Small intestine (tissue), 7 donors: ENCODE results near the gene PAPOLB. TPM values are rescaled to one million over a fixed set of nuclear protein-coding genes. Genes with fewer than 3 reads are reported as not detected.

ENCODE experiments used
- DNase-seq, 2 donors: peaks; one replicate each; pipeline versions ENCODE4 v3.0.0 to v3.0.0-alpha.2; 2013
- FAIRE-seq: peaks from 2 replicates; lab custom pipeline; 2012; peaks lifted over from hg19 to GRCh38; lab: Jason Lieb, UNC
- H3K27ac ChIP-seq, 3 donors: one replicate each; pipeline ENCODE4 v1.5.1; 2013; ENCODE audit warnings: low read length in 2 of 3, mild to moderate bottlenecking in 2 of 3, control low read depth in 1 of 3, inconsistent platforms in 1 of 3, low read depth in 1 of 3, moderate library complexity in 1 of 3
- H3K27me3 ChIP-seq, 3 donors: one replicate each; pipeline ENCODE4 v1.6.1; 2013; ENCODE audit warnings: low read length in 3 of 3, inconsistent platforms in 1 of 3; ENCODE audit not compliant: control insufficient read depth in 3 of 3, insufficient read depth in 3 of 3
- H3K36me3 ChIP-seq, 3 donors: one replicate each; pipeline ENCODE4 v1.6.1; 2013; ENCODE audit warnings: low read length in 3 of 3, inconsistent platforms in 1 of 3, low read depth in 1 of 3, mild to moderate bottlenecking in 1 of 3, moderate library complexity in 1 of 3; ENCODE audit not compliant: control insufficient read depth in 3 of 3, insufficient read depth in 2 of 3
- H3K4me1 ChIP-seq, 3 donors: one replicate each; pipeline ENCODE4 v1.6.1; 2013; ENCODE audit warnings: low read length in 2 of 3, inconsistent platforms in 1 of 3, low read depth in 1 of 3, mild to moderate bottlenecking in 1 of 3, moderate library complexity in 1 of 3; ENCODE audit not compliant: control insufficient read depth in 3 of 3, insufficient read depth in 2 of 3
- H3K4me3 ChIP-seq, 3 donors: one replicate each; pipeline ENCODE4 v1.5.1; 2013; ENCODE audit warnings: low read length in 3 of 3, control low read depth in 1 of 3, inconsistent platforms in 1 of 3, low read depth in 1 of 3, mild to moderate bottlenecking in 1 of 3, moderate library complexity in 1 of 3
- H3K9me3 ChIP-seq, 2 donors: one replicate each; pipeline ENCODE4 v1.6.1; 2013; ENCODE audit warnings: low read depth in 1 of 2, low read length in 1 of 2; ENCODE audit not compliant: control insufficient read depth in 2 of 2, insufficient read depth in 1 of 2
- WGBS, 3 donors: extraction: QIAGEN DNeasy Blood & Tissue Kit; methylation state at CpG; one replicate each; pipeline ENCODE4 v1.1.7; 2013; 5-methylcytosine and 5-hydroxymethylcytosine counted together
- polyA plus RNA-seq, 4 donors: library from polyadenylated mRNA; stranded (reverse) in 3 of 4; unstranded in 1 of 4; fragments of 200-250 nt in 3 of 4; fragments of 120-200 nt in 1 of 4; gene quantifications; one replicate each; pipeline versions ENCODE4 v1.2.1 to v1.2.3, GENCODE V29; 2013
- donor health status: healthy with polysubstance abuse.
- donor health status: control.
- donor health status: control.
- donor health status: Bipolar disorder and iron deficiency.
- donor health status: healthy.

The PAPOLB gene
- polyA plus RNA-seq, 4 donors: 0.03 TPM; not detected in 3

GRCh38 chr7:4857189-4857588, 4.6 kb downstream of the PAPOLB start:
- FAIRE-seq (no peak), DNase-seq (no peak)

GRCh38 chr7:4856336-4857057, 5.3 kb downstream of the PAPOLB start:
- H3K4me3 ChIP-seq: no peak overlapping the region
- no peaks in the 10 kb centered on the region for H3K36me3 ChIP-seq
- no peaks in the 10 kb centered on the region for H3K4me1 ChIP-seq
- H3K9me3 ChIP-seq: peaks cover 0 to 7% of the 10 kb centered on the region in 2 donors
- peaks cover 0 to 11% (median 0%) of the 10 kb centered on the region in 3 donors for H3K27me3 ChIP-seq
- DNase-seq: no peak
- no peak overlapping the region for H3K27ac ChIP-seq
- FAIRE-seq: no peak
- 59 to 71% (median 69%) methylated on average over 10 of the region's 10 CpGs for WGBS, 3 donors

More at GRCh38 chr7:4857189-4857588, 4.6 kb downstream of the PAPOLB start:
- WGBS, 3 donors: 50 to 71% (median 66%) methylated on average over 3 of the region's 3 CpGs
- Histone ChIP-seq H3K36me3 (no peaks in the 10 kb centered on the region), H3K9me3 (no peaks in the 10 kb centered on the region), H3K27ac (no peak overlapping the region), H3K4me1 (no peaks in the 10 kb centered on the region), H3K27me3 (peaks cover 0 to 18% (median 0%) of the 10 kb centered on the region in 3 donors), H3K4me3 (no peak overlapping the region)

GRCh38 chr7:4854916-4855315, 6.9 kb downstream of the PAPOLB start:
- peaks cover 0 to 11% of the 10 kb centered on the region in 2 donors for H3K9me3 ChIP-seq
- no peaks in the 10 kb centered on the region for H3K36me3 ChIP-seq
- DNase-seq (no peak), FAIRE-seq (no peak)
- WGBS, 3 donors: 67 to 78% (median 77%) methylated on average over 6 of the region's 6 CpGs
- no peaks in the 10 kb centered on the region for H3K4me1 ChIP-seq
- H3K27ac ChIP-seq: no peak overlapping the region
- peaks cover 0 to 2% (median 0%) of the 10 kb centered on the region in 3 donors for H3K27me3 ChIP-seq
- H3K4me3 ChIP-seq: no peak overlapping the region

- 79 to 80% (median 80%) methylated on average over 6 of the region's 6 CpGs for WGBS, 3 donors
- Histone ChIP-seq H3K4me1 (no peaks in the 10 kb centered on the region), H3K9me3 (peaks cover 0 to 11% of the 10 kb centered on the region in 2 donors), H3K36me3 (no peaks in the 10 kb centered on the region), H3K27ac (no peak overlapping the region), H3K4me3 (no peak overlapping the region), H3K27me3 (peaks cover 0 to 1% (median 0%) of the 10 kb centered on the region in 3 donors)
- DNase-seq: no peak
- FAIRE-seq: no peak
These were observed 10.1 kb downstream of the PAPOLB start for GRCh38 chr7:4851459-4852422.

- Histone ChIP-seq H3K27me3 (no peaks in the 10 kb centered on the region), H3K4me1 (no peaks in the 10 kb centered on the region), H3K36me3 (no peaks in the 10 kb centered on the region), H3K9me3 (peaks cover 0 to 11% of the 10 kb centered on the region in 2 donors), H3K4me3 (no peak overlapping the region), H3K27ac (no peak overlapping the region)
- DNase-seq (no peak), FAIRE-seq (no peak)
- 64 to 83% (median 67%) methylated on average over 8 of the region's 8 CpGs for WGBS, 3 donors
These were observed 11.5 kb downstream of the PAPOLB start for GRCh38 chr7:4850262-4850795.

- peaks cover 0 to 11% of the 10 kb centered on the region in 2 donors for H3K9me3 ChIP-seq
- H3K4me3 ChIP-seq: no peak overlapping the region
- H3K27ac ChIP-seq: no peak overlapping the region
- no peaks in the 10 kb centered on the region for H3K4me1 ChIP-seq
- H3K36me3 ChIP-seq: no peaks in the 10 kb centered on the region
- H3K27me3 ChIP-seq: no peaks in the 10 kb centered on the region
- FAIRE-seq (no peak), DNase-seq (peak; percentile 16 to 22)
- 41 to 43% (median 41%) methylated on average over 4 of the region's 4 CpGs for WGBS, 3 donors
These were observed 12.4 kb downstream of the PAPOLB start for GRCh38 chr7:4849390-4849789.

- Histone ChIP-seq H3K4me3 (no peak overlapping the region), H3K9me3 (no peaks in the 10 kb centered on the region), H3K27ac (no peak overlapping the region), H3K27me3 (no peaks in the 10 kb centered on the region), H3K4me1 (no peaks in the 10 kb centered on the region), H3K36me3 (no peaks in the 10 kb centered on the region)
- DNase-seq (no peak), FAIRE-seq (no peak)
- WGBS, 3 donors: 32 to 35% (median 33%) methylated on average over 18 of the region's 18 CpGs
These were observed 16.1 kb downstream of the PAPOLB start for GRCh38 chr7:4845740-4846142.
